HL-60/S4 (cell line): ENCODE data around the gene LZTFL1.

Experiments
- in situ Hi-C: fragments of 300-500 bp; cut with MboI; formaldehyde crosslinking; loops from 2 replicates; pipeline ENCODE4 v1.14.3; 2022; ENCODE audit warnings: low sequenced_read_pairs

LZTFL1 gene

DNA sequence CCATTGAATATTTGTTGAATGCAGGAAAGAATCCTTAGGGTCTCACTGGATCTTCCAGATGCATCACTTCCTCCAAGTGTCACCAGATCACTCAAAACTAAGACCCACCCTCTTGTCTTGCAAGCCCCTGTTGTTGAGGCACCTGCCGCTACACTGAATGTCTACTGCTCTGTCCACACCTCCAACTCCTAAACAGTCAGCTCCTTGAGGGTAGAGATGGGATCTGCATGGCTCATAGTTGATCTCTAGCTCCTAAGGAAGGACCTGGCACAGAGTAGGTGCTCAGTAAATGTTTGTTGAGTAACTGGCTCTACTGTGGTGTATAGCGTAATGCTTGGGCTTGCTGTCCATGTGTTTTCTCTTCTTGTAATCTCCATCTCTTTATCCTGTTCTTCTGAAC, 54.4 kb downstream of the LZTFL1 start:
- in situ Hi-C loops: no loop called here

DNA sequence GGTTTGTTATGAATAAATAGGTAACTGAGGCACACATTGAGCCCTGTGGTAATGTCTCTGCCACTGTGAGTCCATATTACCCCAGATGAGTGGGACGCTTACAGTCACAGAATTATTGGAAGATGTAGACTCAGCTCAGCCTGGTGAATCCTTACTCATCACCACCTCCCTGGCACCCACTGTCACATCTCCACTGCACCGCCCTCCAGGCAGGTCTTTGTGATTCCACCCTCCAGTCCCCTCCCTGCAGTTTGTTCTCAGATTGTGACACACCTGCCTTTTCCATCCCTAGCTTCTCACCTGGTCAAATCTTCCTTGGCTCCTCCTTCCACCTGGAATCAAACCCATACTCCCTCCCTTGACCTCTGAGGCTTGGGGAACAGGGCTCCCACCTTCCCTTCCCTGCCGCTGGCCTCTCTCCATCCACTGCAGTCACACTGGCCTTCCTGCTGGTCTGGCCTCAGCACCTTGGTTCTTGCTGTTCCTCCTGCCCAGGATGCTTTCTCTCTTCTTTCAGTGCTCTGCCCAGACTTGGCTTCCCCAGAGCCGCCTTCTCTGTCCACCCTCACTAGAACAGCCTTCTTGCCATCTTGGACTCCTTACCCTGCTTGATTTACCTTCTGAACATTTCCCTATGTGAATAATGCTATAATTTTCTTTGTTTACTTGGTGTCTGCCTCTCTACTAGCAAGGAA, 55.0 kb downstream of the LZTFL1 start:
- in situ Hi-C loops: no loop called here

DNA sequence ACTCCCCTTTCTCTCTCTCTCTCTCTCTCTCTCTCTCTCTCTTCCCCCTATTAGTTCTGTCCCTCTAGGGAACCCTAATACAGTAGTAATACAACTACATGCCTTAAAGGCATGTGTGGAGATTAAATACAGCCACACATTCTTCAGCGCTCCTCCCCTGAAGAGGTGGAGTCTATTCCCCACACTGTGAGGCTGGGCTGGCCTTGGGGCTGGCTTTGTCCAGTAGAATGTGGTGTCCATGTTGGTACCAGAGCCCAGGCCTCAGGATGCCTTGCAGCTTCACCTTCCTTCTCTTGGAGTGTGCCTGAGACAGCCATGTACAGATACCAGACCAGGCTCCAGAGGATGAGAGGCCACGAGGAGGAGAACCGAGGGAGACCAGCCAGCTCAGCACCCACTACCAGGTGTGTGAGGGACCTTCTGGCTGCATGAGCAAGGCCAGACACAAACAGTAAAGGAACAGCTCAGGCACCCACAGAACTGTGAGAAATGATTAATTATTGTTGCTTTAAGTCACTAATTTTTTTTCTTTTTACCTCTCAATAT, 56.2 kb downstream of the LZTFL1 start:
- in situ Hi-C loops: no loop called here

DNA sequence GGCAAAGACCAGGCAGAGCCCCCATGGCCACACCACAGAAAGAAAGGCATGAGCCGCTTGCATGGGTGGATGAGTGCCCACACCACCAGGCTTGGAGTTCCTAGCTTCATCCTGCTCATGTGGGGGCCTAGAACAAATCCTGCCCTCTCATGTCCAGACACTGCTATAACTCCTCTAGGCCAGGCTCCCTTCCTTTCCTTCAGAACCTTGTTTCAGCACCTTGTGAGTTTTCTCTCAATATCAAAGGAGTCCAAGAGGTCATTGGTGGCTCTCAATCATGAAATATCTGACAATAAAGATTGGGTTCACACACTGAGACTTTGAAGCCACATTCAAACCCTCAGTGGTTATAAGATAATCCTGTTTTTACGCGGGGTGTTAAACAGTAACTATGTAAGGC, 58.3 kb downstream of the LZTFL1 start:
- in situ Hi-C loops: no loop called here

DNA sequence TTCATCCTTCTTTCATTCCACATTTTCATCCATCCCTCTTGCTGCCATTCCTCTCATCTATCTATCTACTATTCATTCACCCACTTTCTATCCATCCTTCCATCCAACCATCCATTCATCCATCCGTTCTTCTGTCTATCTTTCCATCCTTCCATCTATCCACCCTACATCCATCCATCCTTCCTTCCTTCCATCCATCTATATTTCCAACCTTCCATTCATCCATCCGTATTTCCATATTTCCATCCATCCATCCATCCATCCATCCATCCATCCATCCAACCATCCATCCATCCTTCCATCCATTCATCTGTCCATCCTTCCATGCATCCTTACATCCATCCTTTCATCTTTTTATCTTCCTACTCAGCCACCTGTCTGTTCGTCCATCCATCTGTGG, 59.5 kb downstream of the LZTFL1 start:
- in situ Hi-C loops: no loop called here

DNA sequence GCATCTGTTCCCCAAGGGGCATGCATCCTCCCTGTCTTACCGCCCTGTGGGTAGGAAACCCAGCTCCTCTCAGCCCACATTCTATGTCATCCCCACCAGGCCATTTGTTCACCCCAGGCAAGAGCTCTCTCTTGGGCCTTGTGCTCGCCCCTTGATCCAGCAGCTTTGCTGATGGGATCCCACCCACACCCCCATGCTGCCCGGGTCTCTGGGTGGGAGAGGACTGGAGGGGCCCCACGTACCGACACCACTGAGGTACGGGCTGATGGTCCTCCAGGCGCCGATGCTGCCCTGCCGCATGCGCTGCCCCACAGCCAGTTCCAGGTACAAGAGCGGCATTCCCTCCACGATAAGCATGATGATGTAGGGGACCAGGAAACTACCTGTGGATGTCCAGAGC, 60.1 kb downstream of the LZTFL1 start:
- in situ Hi-C loops: no loop called here

DNA sequence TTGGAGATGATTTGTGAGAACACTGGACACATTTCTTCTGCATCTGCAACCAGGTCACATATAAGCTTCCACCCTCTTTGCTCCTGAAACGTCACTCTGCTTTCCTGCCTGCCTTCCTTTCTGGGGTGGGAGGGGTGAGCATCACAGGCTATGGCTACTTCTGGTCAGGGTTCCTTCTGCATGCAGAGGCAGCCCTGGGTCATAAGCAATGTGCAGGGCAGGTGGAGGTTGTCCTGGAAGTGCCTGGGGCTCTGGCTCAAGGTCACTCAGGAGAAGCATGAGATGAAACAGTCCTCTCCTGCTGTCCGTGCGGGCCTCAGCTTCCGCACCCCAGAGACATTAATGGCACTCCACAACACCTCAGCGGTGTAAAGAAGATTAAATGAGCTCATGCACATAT, 60.6 kb downstream of the LZTFL1 start:
- in situ Hi-C loops: no loop called here

DNA sequence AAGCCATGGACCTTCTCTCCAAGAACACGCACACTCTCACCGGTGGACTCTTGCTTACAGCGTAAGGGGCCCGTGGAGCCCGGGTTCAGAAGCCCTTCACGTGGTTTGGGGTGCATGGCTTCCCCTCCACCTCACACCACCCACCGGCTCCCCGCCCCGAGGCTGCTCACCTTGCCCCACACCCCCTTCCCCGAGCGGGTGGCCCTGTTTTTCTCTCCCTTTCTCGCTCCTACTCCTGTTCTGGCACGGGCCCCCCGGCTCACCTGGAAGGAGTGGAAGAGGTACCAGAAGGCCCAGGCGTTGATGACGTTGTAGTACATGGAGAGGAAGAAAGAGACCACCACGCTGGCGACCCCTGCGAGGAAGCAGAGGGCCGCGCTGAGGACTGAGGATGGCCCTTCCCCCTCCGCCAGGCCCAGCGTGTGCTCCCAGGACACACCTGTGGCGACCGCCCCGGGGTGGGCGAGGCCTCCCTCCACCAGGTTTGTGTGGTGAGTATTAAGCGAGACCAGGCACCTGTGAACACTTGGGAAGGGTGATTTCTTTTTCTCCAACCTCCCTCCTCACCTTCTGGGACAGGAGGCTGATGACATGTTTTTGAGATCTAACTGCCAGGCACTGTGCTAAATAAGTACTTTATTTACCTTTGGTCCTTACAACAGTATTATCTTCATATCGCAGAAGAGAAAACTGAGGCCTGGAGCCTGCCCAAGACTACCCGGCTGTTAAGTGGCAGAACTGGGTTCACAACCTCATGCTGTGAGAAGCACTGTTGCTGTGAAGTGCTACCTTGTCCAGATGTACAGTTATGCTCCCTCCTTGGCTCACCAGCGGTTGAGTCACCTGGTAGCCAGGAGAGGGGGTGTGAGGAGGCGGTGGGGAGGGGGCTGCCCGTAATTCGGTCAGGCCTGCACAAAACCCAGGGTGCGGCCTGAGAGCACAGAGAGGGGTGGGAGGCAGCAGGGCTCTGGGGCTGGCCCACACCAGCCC, 61.9 kb downstream of the LZTFL1 start:
- in situ Hi-C loops: no loop called here

DNA sequence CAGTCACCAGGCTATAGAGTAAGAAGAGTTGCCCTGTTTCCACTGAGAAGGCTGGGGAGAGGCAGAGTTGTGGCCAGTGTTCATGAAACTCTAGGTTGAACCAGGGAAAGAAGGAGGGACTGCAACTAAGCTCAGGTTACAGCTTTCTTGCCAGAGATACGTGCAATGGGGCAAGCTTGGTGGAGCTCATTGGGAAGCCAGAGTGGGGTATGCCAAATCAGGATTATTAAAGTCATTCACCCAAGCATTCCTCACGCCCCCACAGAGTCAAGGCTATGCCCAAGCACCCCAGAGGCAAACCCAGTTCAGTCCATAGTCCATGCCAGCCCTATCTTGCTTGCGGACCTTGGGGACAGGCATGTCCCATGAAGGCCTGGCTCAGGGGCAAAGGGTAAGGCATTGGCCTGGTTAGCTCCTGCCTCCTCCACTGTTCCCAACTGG, 63.1 kb downstream of the LZTFL1 start:
- in situ Hi-C loops: no loop called here

DNA sequence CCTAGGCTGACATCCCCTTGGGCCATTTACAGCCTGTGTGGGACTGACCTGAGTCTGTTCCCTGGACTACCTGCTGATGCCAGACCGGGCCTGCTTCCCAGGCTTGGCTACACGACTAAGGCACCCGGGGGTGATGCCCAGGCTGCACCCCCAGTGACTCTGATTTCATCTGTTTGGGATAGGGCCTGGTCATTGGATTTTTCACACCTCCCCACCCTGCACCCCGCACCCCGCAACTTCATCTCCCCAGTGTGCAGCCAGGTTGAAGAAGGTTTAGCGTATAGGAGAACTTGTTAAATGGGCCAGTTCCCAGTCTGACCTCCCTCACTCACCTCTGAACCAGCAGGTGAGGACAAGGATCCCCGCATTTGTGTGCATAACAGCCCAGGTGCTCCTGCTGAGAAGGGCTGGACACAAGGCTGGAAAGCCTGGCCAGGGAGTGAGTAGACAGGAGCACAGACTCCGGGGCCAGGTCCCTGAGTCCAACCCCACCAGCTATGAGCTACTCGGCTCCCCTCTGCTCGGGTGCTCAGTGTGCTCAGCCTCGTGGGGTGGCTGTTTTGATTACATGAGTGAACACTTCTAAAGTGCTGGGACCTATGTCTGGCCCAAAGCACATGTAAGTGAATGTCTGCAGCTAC, 64.1 kb downstream of the LZTFL1 start:
- in situ Hi-C loops: no loop called here

DNA sequence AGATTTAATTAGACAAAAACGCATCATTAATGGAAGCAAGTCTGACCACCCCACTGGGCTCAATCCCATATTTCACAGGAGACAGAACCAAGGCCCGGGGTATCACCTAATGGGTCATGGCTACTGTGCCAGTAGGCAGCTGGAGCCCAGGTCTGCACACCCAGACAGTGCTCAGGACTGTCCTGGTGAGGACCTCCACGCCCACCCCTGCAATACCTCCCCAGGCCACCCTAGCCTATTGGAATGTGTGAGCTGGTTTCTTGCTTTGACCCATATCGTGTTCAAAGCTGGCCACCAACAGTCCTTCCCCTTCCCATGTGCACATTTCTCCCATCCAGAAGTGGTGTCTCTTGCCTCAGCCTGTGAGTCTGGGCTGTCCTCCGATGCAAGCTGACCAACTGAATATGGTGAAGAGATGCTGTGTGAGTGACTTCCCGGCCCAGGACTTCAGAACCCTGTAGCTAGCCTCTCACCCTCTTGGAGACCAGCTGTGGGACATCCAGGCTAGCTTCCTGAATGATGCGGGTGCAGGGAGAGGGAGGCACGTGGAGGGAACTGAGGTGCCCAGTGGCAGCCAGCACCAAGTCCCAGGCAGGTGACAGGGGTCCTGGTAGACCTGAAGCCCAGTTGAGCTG, 64.7 kb downstream of the LZTFL1 start:
- in situ Hi-C loops: no loop called here

DNA sequence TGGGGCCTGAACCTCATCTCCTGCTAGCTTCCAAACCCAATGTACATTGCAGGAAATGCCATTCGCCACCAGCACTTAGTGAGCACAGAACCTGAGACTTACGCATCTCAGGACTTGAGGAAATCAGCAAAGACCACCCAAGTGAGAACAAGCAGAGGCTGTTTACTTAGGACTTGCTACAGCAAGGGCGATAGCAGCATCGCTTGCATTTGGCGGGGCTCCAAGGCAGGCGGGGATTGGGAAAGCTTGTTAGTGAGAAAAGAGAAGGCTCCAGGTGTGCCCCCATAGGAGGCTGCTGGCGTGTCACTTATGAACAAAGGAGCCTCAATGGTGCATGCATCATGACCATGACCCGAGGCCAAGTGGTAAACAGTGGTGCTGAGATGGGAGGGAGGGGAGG, 65.3 kb downstream of the LZTFL1 start:
- in situ Hi-C loops: no loop called here

DNA sequence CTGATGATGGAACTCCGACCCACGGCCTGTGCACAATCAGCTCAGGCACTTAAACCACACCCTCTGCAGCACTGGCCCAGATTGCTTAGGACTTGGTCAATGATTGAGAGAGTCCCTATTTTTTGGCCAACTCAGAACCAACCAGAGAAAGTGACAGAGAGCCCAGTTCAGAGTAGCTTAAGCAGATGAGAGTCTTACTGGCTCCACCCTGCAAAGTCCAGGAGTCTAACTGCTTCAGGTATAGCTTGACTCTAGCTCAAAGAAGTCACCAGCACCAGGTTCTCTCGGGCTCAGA, 65.7 kb downstream of the LZTFL1 start:
- in situ Hi-C loops: no loop called here

DNA sequence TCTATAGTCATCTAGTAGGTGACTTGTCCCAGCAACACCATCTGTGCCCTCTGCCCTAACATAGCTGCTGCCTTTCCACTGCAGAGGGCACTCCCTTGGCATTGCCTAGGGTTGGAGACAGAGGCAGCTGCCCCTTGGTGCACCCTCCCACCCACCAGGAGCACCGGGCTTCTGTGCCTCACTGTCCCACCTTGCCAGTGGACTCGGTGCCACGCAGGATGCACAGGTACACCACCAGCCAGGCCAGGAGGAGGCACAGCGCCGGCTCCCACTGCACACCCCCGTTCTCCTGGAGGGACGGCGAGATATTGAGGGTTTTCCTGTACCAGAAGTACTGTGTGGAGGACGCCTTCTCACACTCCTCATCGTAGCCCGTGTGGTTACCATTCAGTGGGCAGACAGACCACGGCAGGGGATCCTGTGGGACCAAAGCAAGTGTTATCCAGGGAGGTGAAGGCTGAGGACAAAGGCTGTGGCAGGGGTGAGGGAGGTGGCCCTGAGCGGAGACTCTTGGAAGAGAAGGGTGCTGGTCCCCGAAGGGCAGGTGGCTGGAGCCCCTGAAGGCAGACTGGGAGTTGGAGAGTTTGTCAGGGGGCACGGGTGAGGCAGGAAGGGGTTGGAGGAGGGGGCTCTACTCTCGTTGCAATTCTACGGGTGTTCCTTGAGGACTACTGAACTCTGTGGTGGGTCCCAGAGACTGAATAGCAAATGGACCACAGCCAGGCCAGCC, 66.2 kb downstream of the LZTFL1 start:
- in situ Hi-C loops: no loop called here

DNA sequence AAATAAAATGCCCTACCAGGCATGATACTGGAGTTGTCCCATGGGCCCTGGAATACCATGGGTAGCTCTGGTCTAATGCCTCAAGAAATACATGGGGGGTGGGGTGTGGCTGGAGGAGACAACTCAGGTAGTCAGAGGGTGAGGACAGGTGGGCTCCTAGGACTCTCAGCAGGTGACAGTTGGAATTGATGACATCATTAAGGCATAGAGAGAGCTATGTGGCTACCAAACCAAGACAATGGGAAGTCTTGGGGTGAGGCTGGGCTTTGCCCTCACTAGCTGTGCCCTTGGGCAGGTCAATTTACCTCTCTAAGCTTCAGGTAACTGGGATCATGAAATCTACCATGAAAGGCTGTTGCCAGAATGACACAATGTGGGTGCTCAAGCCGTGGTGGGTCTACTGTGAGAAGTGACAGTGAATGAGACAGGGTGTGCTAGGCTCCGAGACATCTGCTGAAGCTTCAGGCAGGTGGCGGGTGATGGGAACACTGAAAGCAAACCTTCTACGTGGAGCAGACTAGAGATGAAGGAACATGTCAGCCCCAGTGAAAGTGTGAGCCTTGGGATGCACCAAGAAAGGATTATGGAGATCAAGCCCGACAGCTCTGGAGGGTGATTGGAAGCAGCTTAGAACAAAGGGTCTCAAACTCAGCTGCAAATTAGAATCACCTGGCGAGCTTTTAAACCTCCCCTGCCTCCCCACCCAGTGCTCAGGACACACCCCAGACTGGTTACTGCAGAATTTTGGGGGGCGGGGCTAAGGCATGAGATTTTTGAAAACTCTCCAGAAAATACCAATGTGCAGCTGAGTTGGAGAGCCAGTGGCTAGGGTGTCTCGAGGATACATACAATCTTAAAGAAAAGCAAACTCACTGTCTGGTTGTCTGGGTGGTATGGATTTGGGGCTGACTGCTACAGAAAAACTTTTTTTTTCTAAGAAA, 67.1 kb downstream of the LZTFL1 start:
- in situ Hi-C loops: no loop called here

DNA sequence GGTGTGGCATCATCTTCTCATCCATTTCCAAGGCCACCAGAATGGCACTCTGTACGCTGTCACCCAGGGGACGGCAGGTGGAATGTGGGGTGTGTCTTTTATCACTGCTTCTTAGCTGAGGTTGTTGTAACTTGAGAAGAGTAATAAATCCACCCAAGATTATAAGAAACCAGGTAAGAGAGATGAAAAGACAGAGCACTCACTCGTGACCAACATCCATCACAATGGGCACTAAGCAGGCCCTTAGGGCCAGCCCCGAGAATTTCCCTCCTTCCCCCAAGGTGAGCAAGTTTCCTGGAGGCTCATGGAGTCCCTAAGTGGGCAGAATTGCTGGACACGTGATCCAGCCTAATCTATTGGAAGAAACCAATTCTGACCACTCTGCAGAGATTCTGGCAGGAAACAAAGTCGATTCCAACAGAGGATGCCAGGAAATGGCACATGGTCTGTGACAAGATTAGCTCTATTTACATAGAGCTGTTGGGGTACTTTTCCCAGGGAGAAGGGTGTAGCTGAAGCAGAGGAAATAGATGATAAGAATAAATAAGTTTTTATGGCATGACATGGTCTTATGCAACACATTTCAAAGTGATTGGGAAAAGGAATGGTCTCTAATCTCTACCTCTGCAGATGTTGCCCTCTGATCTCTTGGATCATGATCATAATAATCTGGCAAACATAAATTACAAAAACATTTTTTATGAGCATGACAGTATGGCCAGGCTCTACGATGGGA, 68.0 kb downstream of the LZTFL1 start:
- in situ Hi-C loops: no loop called here
